MM.1S (cell line): Measurements from ENCODE around the gene MEGF11.

ENCODE experiments used
- DNase-seq: peaks from one replicate; pipeline ENCODE4 v3.0.0-alpha.2; 2015
- H2AFZ ChIP-seq: fragments of 300-600 bp; sonication (generic); 2 replicates; pipeline ENCODE4 v1.6.0; 2016; ENCODE audit warnings: antibody characterized with exemption, low read length
- H3F3A ChIP-seq: fragments of 300-600 bp; sonication (generic); 2 replicates; pipeline ENCODE4 v1.6.1; 2016; ENCODE audit warnings: mild to moderate bottlenecking, antibody characterized with exemption, low read length, moderate library complexity, mixed read lengths; ENCODE audit not compliant: insufficient read depth
- H3K27ac ChIP-seq: fragments of 300-600 bp; sonication (generic); 2 replicates; pipeline ENCODE4 v1.5.1; 2016; ENCODE audit warnings: mild to moderate bottlenecking, low read length
- H3K27me3 ChIP-seq: fragments of 300-600 bp; sonication (generic); replicated peaks from 2 replicates; pipeline ENCODE4 v1.6.0; 2016; ENCODE audit warnings: low read length; ENCODE audit not compliant: insufficient read depth
- H3K36me3 ChIP-seq: fragments of 300-600 bp; sonication (generic); replicated peaks from 2 replicates; pipeline ENCODE4 v1.6.1; 2016; ENCODE audit warnings: mild to moderate bottlenecking, low read length, mixed read lengths; ENCODE audit not compliant: insufficient read depth
- H3K4me1 ChIP-seq: fragments of 300-600 bp; sonication (generic); 2 replicates; pipeline ENCODE4 v1.6.1; 2016; ENCODE audit warnings: low read length, mixed read lengths
- H3K4me2 ChIP-seq: fragments of 300-600 bp; sonication (generic); 2 replicates; pipeline ENCODE4 v1.6.0; 2016; ENCODE audit warnings: low read depth, low read length
- H3K4me3 ChIP-seq: fragments of 300-600 bp; sonication (generic); 2 replicates; pipeline ENCODE4 v1.5.1; 2016; ENCODE audit warnings: low read length, mixed read lengths
- H3K79me2 ChIP-seq: fragments of 300-600 bp; sonication (generic); 2 replicates; pipeline ENCODE4 v1.6.1; 2016; ENCODE audit warnings: mixed run types, low read length, mixed read lengths
- H3K9ac ChIP-seq: fragments of 300-600 bp; sonication (generic); 2 replicates; pipeline ENCODE4 v1.6.1; 2016; ENCODE audit warnings: low read length, mixed read lengths
- H3K9me2 ChIP-seq: fragments of 300-600 bp; sonication (generic); replicated peaks from 2 replicates; pipeline ENCODE4 v1.6.1; 2016; ENCODE audit warnings: mild to moderate bottlenecking, low read length, mixed read lengths; ENCODE audit not compliant: insufficient read depth
- H3K9me3 ChIP-seq: fragments of 300-600 bp; sonication (generic); replicated peaks from 2 replicates; pipeline ENCODE4 v1.6.1; 2016; ENCODE audit warnings: mild to moderate bottlenecking, low read length, mixed read lengths; ENCODE audit not compliant: insufficient read depth
- H4K20me1 ChIP-seq: fragments of 300-600 bp; sonication (generic); 2 replicates; pipeline ENCODE4 v1.6.1; 2016; ENCODE audit warnings: mild to moderate bottlenecking, low read length, moderate library complexity, mixed read lengths; ENCODE audit not compliant: insufficient read depth
- CTCF ChIP-seq: fragments of 300-600 bp; sonication (generic); IDR thresholded peaks from 2 replicates; pipeline ENCODE4 v1.5.1; 2016; ENCODE audit warnings: antibody characterized with exemption, low read length, mixed read lengths
- EZH2 ChIP-seq: fragments of 300-600 bp; sonication (generic); optimal IDR thresholded peaks from 2 replicates; pipeline ENCODE3; 2017; ENCODE audit warnings: low read depth, mild to moderate bottlenecking, antibody characterized with exemption, low read length, mixed read lengths
- EZH2phosphoT487 ChIP-seq: fragments of 300-600 bp; sonication (generic); IDR thresholded peaks from 2 replicates; pipeline ENCODE4 v1.6.1; 2018; ENCODE audit warnings: antibody characterized with exemption, low read length

MEGF11 gene

GRCh38 chr15:65870889-65871533, 382.5 kb downstream of the MEGF11 start:
- no peaks in the 10 kb centered on the region for H3K9me2 ChIP-seq
- peak overlapping the region; percentile 99 for H3K4me3 ChIP-seq
- H3K36me3 ChIP-seq = no peaks in the 10 kb centered on the region
- 0 out of 2 replicates have a peak, but pooled peaks cover 4% of the 10 kb centered on the region for H3F3A ChIP-seq
- 0 out of 2 replicates have a peak overlapping the region, but pooled peaks have one; percentile 2 for H3K27ac ChIP-seq
- peak overlapping the region; percentile 85; the same call in 1 of the 2 replicates for H3K9ac ChIP-seq
- peaks cover 6% of the 10 kb centered on the region; the same call in 1 of the 2 replicates for H4K20me1 ChIP-seq
- H3K4me1 ChIP-seq = peaks cover 4% of the 10 kb centered on the region; the same call in 1 of the 2 replicates
- H3K4me2 ChIP-seq = peak overlapping the region; percentile 81
- no peaks in the 10 kb centered on the region for H3K9me3 ChIP-seq
- H3K79me2 ChIP-seq = peaks cover 64% of the 10 kb centered on the region
- H3K27me3 ChIP-seq = no peaks in the 10 kb centered on the region
- no peak for TF ChIP-seq EZH2phosphoT487
- TF ChIP-seq EZH2 = no peak
- no peak for TF ChIP-seq CTCF
- no peak for DNase-seq
- H2AFZ ChIP-seq = peak overlapping the region; percentile 90; the same call in 1 of the 2 replicates

GRCh38 chr15:65869954-65870871, 383.3 kb downstream of the MEGF11 start:
- Histone ChIP-seq H3K36me3 (no peaks in the 10 kb centered on the region), H2AFZ (peak overlapping the region; percentile 90), H3K4me3 (peak overlapping the region; percentile 99), H3K9me3 (no peaks in the 10 kb centered on the region), H3K9ac (peak overlapping the region; percentile 85), H3K9me2 (no peaks in the 10 kb centered on the region), H3K27me3 (no peaks in the 10 kb centered on the region), H3K27ac (peak overlapping the region; percentile 68; the same call in 1 of the 2 replicates), H4K20me1 (peaks cover 3% of the 10 kb centered on the region; the same call in 1 of the 2 replicates), H3K79me2 (peaks cover 56% of the 10 kb centered on the region), H3F3A (0 out of 2 replicates have a peak, but pooled peaks cover 4% of the 10 kb centered on the region), H3K4me2 (peak overlapping the region; percentile 81), H3K4me1 (peaks cover 4% of the 10 kb centered on the region; the same call in 1 of the 2 replicates)
- no peak for DNase-seq
- no peak for TF ChIP-seq EZH2
- no peak for TF ChIP-seq EZH2phosphoT487
- TF ChIP-seq CTCF = no peak

GRCh38 chr15:65869126-65869953, 384.2 kb downstream of the MEGF11 start, which contains the start of gene RAB11A:
RAB11A (plus strand) TSS chr15:65869491; CDS start chr15:65869586, 95 bp downstream.
- peak within 1 kb of the TSS; percentile 90 for H2AFZ ChIP-seq
- H3K9ac ChIP-seq = peak within 1 kb of the TSS; percentile 85
- no peaks in the 10 kb centered on the region for H3K27me3 ChIP-seq
- no peak for TF ChIP-seq EZH2phosphoT487
- peak; percentile 35 for TF ChIP-seq CTCF
- TF ChIP-seq EZH2 = no peak
- no peaks in the 10 kb centered on the region for H3K9me3 ChIP-seq
- 0 out of 2 replicates have a peak, but pooled peaks cover 4% of the 10 kb centered on the region for H3F3A ChIP-seq
- H3K79me2 ChIP-seq = peaks cover 48% of the 10 kb centered on the region
- no peaks in the 10 kb centered on the region for H3K9me2 ChIP-seq
- peak within 1 kb of the TSS; percentile 99 for H3K4me3 ChIP-seq
- peak within 1 kb of the TSS; percentile 81 for H3K4me2 ChIP-seq
- peaks cover 3% of the 10 kb centered on the region; the same call in 1 of the 2 replicates for H4K20me1 ChIP-seq
- no peaks in the 10 kb centered on the region for H3K36me3 ChIP-seq
- H3K4me1 ChIP-seq = peaks cover 4% of the 10 kb centered on the region; the same call in 1 of the 2 replicates
- H3K27ac ChIP-seq = peak within 1 kb of the TSS; percentile 68
- DNase-seq = peak; percentile 98
